DOHH2 (cell line): ENCODE measurements around the gene BRCA1.

ENCODE experiments used
- H3F3A ChIP-seq: fragments of 200-600 bp; sonication (generic), shearing (Covaris generic); 2 replicates; pipeline ENCODE4 v1.6.0; 2016; ENCODE audit warnings: antibody characterized with exemption, mild to moderate bottlenecking; ENCODE audit not compliant: control insufficient read depth, insufficient read depth
- H3K27ac ChIP-seq: fragments of 200-600 bp; sonication (generic); 2 replicates; pipeline ENCODE4 v1.5.1; 2014; ENCODE audit warnings: low read depth, mild to moderate bottlenecking, low read length, moderate library complexity
- H3K27me3 ChIP-seq: fragments of 200-600 bp; sonication (generic); 2 replicates; pipeline ENCODE4 v1.6.1; 2014; ENCODE audit warnings: mild to moderate bottlenecking, low read length, mixed read lengths; ENCODE audit not compliant: control insufficient read depth
- H3K36me3 ChIP-seq: fragments of 200-600 bp; sonication (generic); 2 replicates; pipeline ENCODE4 v1.6.1; 2014; ENCODE audit warnings: mild to moderate bottlenecking, low read length, moderate library complexity, mixed read lengths; ENCODE audit not compliant: control insufficient read depth
- H3K4me1 ChIP-seq: fragments of 200-600 bp; sonication (generic); 2 replicates; pipeline ENCODE4 v1.6.1; 2014; ENCODE audit warnings: mild to moderate bottlenecking, low read length, mixed read lengths; ENCODE audit not compliant: control insufficient read depth
- H3K4me2 ChIP-seq: fragments of 200-600 bp; sonication (generic); 2 replicates; pipeline ENCODE4 v1.6.0; 2014; ENCODE audit warnings: mild to moderate bottlenecking, low read length, moderate library complexity
- H3K4me3 ChIP-seq: fragments of 200-600 bp; sonication (generic); 2 replicates; pipeline ENCODE4 v1.5.1; 2014; ENCODE audit warnings: mild to moderate bottlenecking, low read length, mixed read lengths
- H3K79me2 ChIP-seq: fragments of 200-600 bp; sonication (generic); 2 replicates; pipeline ENCODE4 v1.6.1; 2014; ENCODE audit warnings: mild to moderate bottlenecking, low read length, mixed read lengths; ENCODE audit not compliant: control insufficient read depth
- H3K9me2 ChIP-seq: fragments of 200-600 bp; sonication (generic); replicated peaks from 2 replicates; pipeline ENCODE4 v1.6.1; 2014; ENCODE audit warnings: mild to moderate bottlenecking, low read length, mixed read lengths; ENCODE audit not compliant: control insufficient read depth
- H3K9me3 ChIP-seq: fragments of 200-600 bp; sonication (generic); 2 replicates; pipeline ENCODE4 v1.6.1; 2014; ENCODE audit warnings: antibody characterized with exemption, low read length, mixed read lengths; ENCODE audit not compliant: control insufficient read depth, insufficient read depth
- H4K20me1 ChIP-seq: fragments of 200-600 bp; sonication (generic); 2 replicates; pipeline ENCODE4 v1.6.0; 2014; ENCODE audit warnings: low read depth, mild to moderate bottlenecking, antibody characterized with exemption, low read length, moderate library complexity; ENCODE audit not compliant: control insufficient read depth, insufficient read depth
- EZH2phosphoT487 ChIP-seq: fragments of 200-600 bp; sonication (generic); IDR thresholded peaks from 2 replicates; pipeline ENCODE4 v1.6.1; 2017; ENCODE audit warnings: borderline replicate concordance, mild to moderate bottlenecking, antibody characterized with exemption, low read length, moderate library complexity, mixed read lengths
- TF ChIP-seq, protein P1 (sequence below): fragments of 200-600 bp; sonication (generic); IDR thresholded peaks from one replicate; pipeline ENCODE4 v1.5.1; 2014; ENCODE audit warnings: antibody characterized with exemption, mild to moderate bottlenecking, low read depth, low read length; ENCODE audit not compliant: poor library complexity, severe bottlenecking

BRCA1 gene

DNA sequence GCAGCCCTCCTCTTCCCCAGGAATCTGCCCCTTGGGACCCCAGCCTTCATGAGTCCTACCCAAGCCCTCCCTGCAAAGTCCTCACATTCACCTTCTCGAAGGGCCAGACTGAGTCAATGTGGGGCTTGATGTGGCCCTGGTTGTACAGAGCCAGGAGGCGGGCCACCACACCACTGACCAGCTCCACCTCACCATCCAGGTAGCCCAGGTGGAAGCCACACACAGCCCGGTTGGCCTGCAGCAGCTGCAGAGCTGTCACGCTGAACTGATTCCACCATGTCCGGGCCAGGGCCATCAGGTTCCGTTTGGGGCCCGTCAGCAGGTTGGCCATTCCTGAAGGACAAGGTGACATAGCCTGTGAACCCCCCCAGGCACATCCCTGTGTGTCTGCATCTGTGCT is 108.9 kb downstream of the BRCA1 start:
- Histone ChIP-seq H3K27me3 (no peaks in the 10 kb centered on the region), H3K4me2 (no peak overlapping the region), H3K27ac (no peak overlapping the region), H4K20me1 (no peaks in the 10 kb centered on the region), H3K9me3 (no peaks in the 10 kb centered on the region), H3K79me2 (no peaks in the 10 kb centered on the region), H3K4me1 (peaks cover 4% of the 10 kb centered on the region), H3F3A (no peaks in the 10 kb centered on the region; the same call in 1 of the 2 replicates), H3K9me2 (no peaks in the 10 kb centered on the region), H3K4me3 (no peak overlapping the region), H3K36me3 (no peaks in the 10 kb centered on the region)
- no peak for TF ChIP-seq EZH2phosphoT487
- TF ChIP-seq, protein P1, sequence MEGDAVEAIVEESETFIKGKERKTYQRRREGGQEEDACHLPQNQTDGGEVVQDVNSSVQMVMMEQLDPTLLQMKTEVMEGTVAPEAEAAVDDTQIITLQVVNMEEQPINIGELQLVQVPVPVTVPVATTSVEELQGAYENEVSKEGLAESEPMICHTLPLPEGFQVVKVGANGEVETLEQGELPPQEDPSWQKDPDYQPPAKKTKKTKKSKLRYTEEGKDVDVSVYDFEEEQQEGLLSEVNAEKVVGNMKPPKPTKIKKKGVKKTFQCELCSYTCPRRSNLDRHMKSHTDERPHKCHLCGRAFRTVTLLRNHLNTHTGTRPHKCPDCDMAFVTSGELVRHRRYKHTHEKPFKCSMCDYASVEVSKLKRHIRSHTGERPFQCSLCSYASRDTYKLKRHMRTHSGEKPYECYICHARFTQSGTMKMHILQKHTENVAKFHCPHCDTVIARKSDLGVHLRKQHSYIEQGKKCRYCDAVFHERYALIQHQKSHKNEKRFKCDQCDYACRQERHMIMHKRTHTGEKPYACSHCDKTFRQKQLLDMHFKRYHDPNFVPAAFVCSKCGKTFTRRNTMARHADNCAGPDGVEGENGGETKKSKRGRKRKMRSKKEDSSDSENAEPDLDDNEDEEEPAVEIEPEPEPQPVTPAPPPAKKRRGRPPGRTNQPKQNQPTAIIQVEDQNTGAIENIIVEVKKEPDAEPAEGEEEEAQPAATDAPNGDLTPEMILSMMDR = no peak

DNA sequence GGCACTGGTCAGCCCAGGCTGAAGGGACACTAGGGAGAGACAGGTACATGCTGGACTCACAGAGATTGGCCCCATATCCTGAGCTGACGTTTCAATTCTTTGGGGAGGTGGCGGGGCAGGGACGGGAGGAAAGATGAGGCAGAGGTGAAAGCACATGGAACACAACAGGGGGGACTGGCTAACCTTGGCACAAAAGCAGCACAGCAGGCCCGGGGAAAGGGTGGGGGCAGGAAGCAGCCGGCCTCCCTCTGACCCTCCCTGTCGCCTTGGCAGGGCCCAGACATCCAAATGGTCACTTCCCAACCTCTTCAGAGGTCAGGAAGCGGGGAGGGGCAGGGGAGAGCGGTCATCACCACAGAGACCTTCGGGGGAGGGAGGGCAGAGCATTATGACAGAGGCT is 109.6 kb downstream of the BRCA1 start:
- Histone ChIP-seq H3K36me3 (no peaks in the 10 kb centered on the region), H3K4me3 (no peak overlapping the region), H3K9me2 (no peaks in the 10 kb centered on the region), H3K4me2 (no peak overlapping the region), H3F3A (no peaks in the 10 kb centered on the region; the same call in 1 of the 2 replicates), H4K20me1 (no peaks in the 10 kb centered on the region), H3K9me3 (no peaks in the 10 kb centered on the region), H3K4me1 (no peaks in the 10 kb centered on the region), H3K79me2 (no peaks in the 10 kb centered on the region), H3K27me3 (no peaks in the 10 kb centered on the region), H3K27ac (no peak overlapping the region)
- TF ChIP-seq, protein P1 = no peak
- no peak for TF ChIP-seq EZH2phosphoT487

DNA sequence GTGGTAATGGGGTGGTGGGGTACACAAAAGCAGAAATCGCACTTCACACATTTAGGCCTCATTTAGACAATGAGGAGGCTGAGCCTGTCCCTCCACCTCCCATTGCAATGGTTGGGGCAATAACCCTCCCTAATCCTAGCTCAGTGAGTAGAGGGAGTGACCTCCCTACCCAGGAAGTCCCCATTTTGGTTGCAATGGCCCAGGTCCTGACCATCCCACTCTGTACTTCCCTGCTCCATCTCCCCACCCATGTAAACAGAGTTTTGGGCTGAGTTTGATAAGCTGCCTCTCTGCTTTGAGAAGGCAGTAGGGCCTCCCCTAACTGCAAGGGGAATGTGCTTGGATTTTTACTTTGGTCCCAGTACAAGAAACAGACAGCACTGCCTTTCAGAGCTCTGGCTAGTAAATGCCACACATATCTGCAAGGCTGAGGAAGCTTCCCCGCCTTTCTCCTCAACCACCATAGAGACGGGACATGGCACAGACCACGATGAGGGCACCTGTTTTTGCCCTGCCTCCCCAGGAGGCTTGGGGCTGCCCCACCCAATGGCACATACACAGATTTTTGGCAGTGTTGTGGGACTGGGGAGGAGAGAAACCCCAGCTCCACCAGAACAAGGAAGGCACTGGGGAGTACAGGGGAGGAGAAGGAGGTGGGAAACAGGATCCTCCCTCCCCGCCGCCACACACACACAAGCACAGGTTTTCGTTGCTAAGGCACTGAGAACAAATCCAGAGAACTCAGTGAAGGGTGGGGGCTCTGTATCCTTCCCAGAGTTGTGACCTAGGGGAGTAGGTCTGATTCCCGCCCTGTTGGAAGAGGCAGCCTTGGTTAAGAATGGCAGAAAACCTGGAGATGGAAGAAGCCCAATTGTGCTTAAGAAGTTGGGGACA is 110.3 kb downstream of the BRCA1 start:
- Histone ChIP-seq H3K9me3 (no peaks in the 10 kb centered on the region), H3K27ac (no peak overlapping the region)
- no peak for TF ChIP-seq EZH2phosphoT487
- TF ChIP-seq, protein P1 = no peak

More for the DNA sequence above, 110.3 kb downstream of the BRCA1 start:
- Histone ChIP-seq H3F3A (no peaks in the 10 kb centered on the region; the same call in 1 of the 2 replicates), H3K4me3 (no peak overlapping the region), H3K79me2 (no peaks in the 10 kb centered on the region), H3K4me2 (no peak overlapping the region), H3K9me2 (no peaks in the 10 kb centered on the region), H4K20me1 (no peaks in the 10 kb centered on the region), H3K27me3 (no peaks in the 10 kb centered on the region), H3K4me1 (no peaks in the 10 kb centered on the region), H3K36me3 (no peaks in the 10 kb centered on the region)
